Measurements from ENCODE around the gene CDK5.

CDK5 gene

GRCh38 chr7:151024435-151025056 lies 33.2 kb downstream of the CDK5 start, which contains the start of gene ATG9B:
Gene ATG9B (minus strand): TSS chr7:151024494. CDS start chr7:151024423, 71 bp downstream.
- no peaks in the 10 kb centered on the region for H4K20me1 ChIP-seq (ENCODE audit: low read depth, low read length)
- H3F3A ChIP-seq (ENCODE audit: insufficient read depth): no peaks in the 10 kb centered on the region
- H3K9me2 ChIP-seq (replicated peaks; ENCODE audit: insufficient read depth, low read length): no peaks in the 10 kb centered on the region
- H3K9ac ChIP-seq (ENCODE audit: low read length): no peak within 1 kb of the TSS
- H3K9me3 ChIP-seq (ENCODE audit: insufficient read depth, low read length): no peaks in the 10 kb centered on the region
- H3K4me2 ChIP-seq (ENCODE audit: low read depth, low read length, poor library complexity, severe bottlenecking): no peak within 1 kb of the TSS
- H3K27me3 ChIP-seq (ENCODE audit: low read length): no peaks in the 10 kb centered on the region
- H3K27ac ChIP-seq (ENCODE audit: low read depth, low read length): no peak within 1 kb of the TSS
- H2AFZ ChIP-seq (ENCODE audit: low read depth, low read length, severe bottlenecking): no peak within 1 kb of the TSS
- no peak within 1 kb of the TSS for H3K4me3 ChIP-seq (ENCODE audit: insufficient read depth, low read length, poor library complexity, severe bottlenecking)
- TF ChIP-seq EZH2phosphoT487 (conservative IDR thresholded peaks at IDR 0.05; ENCODE audit: low read length) (no peak), CTCF (IDR thresholded peaks at IDR 0.05; ENCODE audit: insufficient read depth, low read length, poor library complexity, severe bottlenecking) (no peak)
- no peaks in the 10 kb centered on the region for H3K36me3 ChIP-seq (ENCODE audit: low read length)
- peaks cover 7% of the 10 kb centered on the region; the same call in 1 of the 2 replicates for H3K79me2 ChIP-seq (ENCODE audit: insufficient read depth, low read length)

GRCh38 chr7:151023232-151023631 lies 34.5 kb downstream of the CDK5 start:
- no peaks in the 10 kb centered on the region for H3K9me3 ChIP-seq (ENCODE audit: insufficient read depth, low read length)
- no peaks in the 10 kb centered on the region for H3F3A ChIP-seq (ENCODE audit: insufficient read depth)
- no peaks in the 10 kb centered on the region for H3K27me3 ChIP-seq (ENCODE audit: low read length)
- no peak overlapping the region for H3K4me2 ChIP-seq (ENCODE audit: low read depth, low read length, poor library complexity, severe bottlenecking)
- no peak overlapping the region for H2AFZ ChIP-seq (ENCODE audit: low read depth, low read length, severe bottlenecking)
- H3K9ac ChIP-seq (ENCODE audit: low read length): no peak overlapping the region
- no peaks in the 10 kb centered on the region for H3K9me2 ChIP-seq (replicated peaks; ENCODE audit: insufficient read depth, low read length)
- no peak for TF ChIP-seq EZH2phosphoT487 (conservative IDR thresholded peaks at IDR 0.05; ENCODE audit: low read length)
- no peak for TF ChIP-seq CTCF (IDR thresholded peaks at IDR 0.05; ENCODE audit: insufficient read depth, low read length, poor library complexity, severe bottlenecking)
- H3K79me2 ChIP-seq (ENCODE audit: insufficient read depth, low read length): no peaks in the 10 kb centered on the region
- no peaks in the 10 kb centered on the region for H3K36me3 ChIP-seq (ENCODE audit: low read length)
- H4K20me1 ChIP-seq (ENCODE audit: low read depth, low read length): no peaks in the 10 kb centered on the region
- no peak overlapping the region for H3K27ac ChIP-seq (ENCODE audit: low read depth, low read length)
- no peak overlapping the region for H3K4me3 ChIP-seq (ENCODE audit: insufficient read depth, low read length, poor library complexity, severe bottlenecking)

- H3K4me2 ChIP-seq (ENCODE audit: low read depth, low read length, poor library complexity, severe bottlenecking): no peak overlapping the region
- H3K9ac ChIP-seq (ENCODE audit: low read length): no peak overlapping the region
- H3F3A ChIP-seq (ENCODE audit: insufficient read depth): no peaks in the 10 kb centered on the region
- H3K36me3 ChIP-seq (ENCODE audit: low read length): no peaks in the 10 kb centered on the region
- H3K79me2 ChIP-seq (ENCODE audit: insufficient read depth, low read length): no peaks in the 10 kb centered on the region
- no peak overlapping the region for H3K27ac ChIP-seq (ENCODE audit: low read depth, low read length)
- no peaks in the 10 kb centered on the region for H3K9me2 ChIP-seq (replicated peaks; ENCODE audit: insufficient read depth, low read length)
- H4K20me1 ChIP-seq (ENCODE audit: low read depth, low read length): no peaks in the 10 kb centered on the region
- no peak overlapping the region for H3K4me3 ChIP-seq (ENCODE audit: insufficient read depth, low read length, poor library complexity, severe bottlenecking)
- no peak overlapping the region for H2AFZ ChIP-seq (ENCODE audit: low read depth, low read length, severe bottlenecking)
- H3K27me3 ChIP-seq (ENCODE audit: low read length): no peaks in the 10 kb centered on the region
- TF ChIP-seq CTCF (IDR thresholded peaks at IDR 0.05; ENCODE audit: insufficient read depth, low read length, poor library complexity, severe bottlenecking): no peak
- TF ChIP-seq EZH2phosphoT487 (conservative IDR thresholded peaks at IDR 0.05; ENCODE audit: low read length): no peak
- no peaks in the 10 kb centered on the region for H3K9me3 ChIP-seq (ENCODE audit: insufficient read depth, low read length)
Measured at GRCh38 chr7:151020231-151020630, 37.5 kb downstream of the CDK5 start.
